Calu3 (cell line): Measurements from ENCODE around the gene SND1. TPM values are rescaled to one million over a fixed set of nuclear protein-coding genes. Genes with fewer than 3 reads are reported as not detected.

Experiments used
- Bru-seq: library from RNA; stranded (reverse); fragments of 400-500 nt; gene quantifications from one replicate; lab custom pipeline; 2021; lab: Mats Ljungman, UMichigan
- BruChase-seq, 2 experiments: library from RNA; stranded (reverse); fragments of 400-500 nt; gene quantifications; one replicate each; lab custom pipeline; 2021; lab: Mats Ljungman, UMichigan
- BruUV-seq: library from RNA; stranded (reverse); fragments of 400-500 nt; replicated peaks from 2 replicates; lab custom pipeline; 2021; lab: Mats Ljungman, UMichigan
- CTCF ChIA-PET: fragments of 300-600 bp; sonication (Branson Sonifier 250); formaldehyde crosslinking; loops from one replicate; lab custom pipeline; 2022; ENCODE audit warnings: antibody characterized with exemption; lab: Charles Lee
- DNase-seq: peaks from one replicate; pipeline ENCODE4 v3.0.0; 2022
- H3K27ac Mint-ChIP-seq: one replicate; pipeline ENCODE4 v1.8.0; 2022; ENCODE audit warnings: mixed read lengths; ENCODE audit not compliant: unreplicated experiment
- H3K27me3 Mint-ChIP-seq: one replicate; pipeline ENCODE4 v1.8.0; 2022; ENCODE audit warnings: mixed read lengths; ENCODE audit not compliant: unreplicated experiment
- H3K36me3 Mint-ChIP-seq: one replicate; pipeline ENCODE4 v1.8.0; 2022; ENCODE audit warnings: mild to moderate bottlenecking, moderate library complexity, mixed read lengths; ENCODE audit not compliant: insufficient read depth, unreplicated experiment
- H3K4me1 Mint-ChIP-seq: one replicate; pipeline ENCODE4 v1.8.0; 2022; ENCODE audit warnings: mild to moderate bottlenecking, low read depth, mixed read lengths; ENCODE audit not compliant: unreplicated experiment
- H3K4me3 Mint-ChIP-seq: one replicate; pipeline ENCODE4 v1.8.0; 2022; ENCODE audit warnings: mild to moderate bottlenecking, low read depth, moderate library complexity, mixed read lengths; ENCODE audit not compliant: unreplicated experiment
- H3K9me3 Mint-ChIP-seq: one replicate; pipeline ENCODE4 v1.8.0; 2022; ENCODE audit warnings: low read depth, mixed read lengths; ENCODE audit not compliant: unreplicated experiment
- intact Hi-C: fragments of 100-400 bp; cut with micrococcal nuclease; formaldehyde crosslinking; loops from one replicate; pipeline ENCODE4 v1.10.0; 2022; ENCODE audit not compliant: unreplicated experiment
- long read RNA-seq: library from polyadenylated mRNA; stranded (forward); transcript quantifications from one replicate; pipeline ENCODE4 v2.0.0, GENCODE V29; 2022
- total RNA-seq: library from RNA; stranded (reverse); gene quantifications from 2 replicates; pipeline ENCODE4 v1.2.3, GENCODE V29; 2022
- TF ChIP-seq, protein P1 (sequence below): fragments of 200-600 bp; IDR thresholded peaks from one replicate; pipeline ENCODE4 v1.8.0; 2022; ENCODE audit warnings: antibody characterized with exemption; ENCODE audit not compliant: unreplicated experiment

The SND1 gene
- total RNA-seq = 205 and 206 TPM in 2 replicates
- percentile 93 among the genes with signal in this experiment for Bru-seq, nascent RNA
- percentile 73 among the genes with signal in this experiment for BruChase-seq, experiment 1, labeled RNA remaining after a 6-hour chase
- percentile 71 among the genes with signal in this experiment for BruChase-seq, experiment 2, labeled RNA remaining after a 2-hour chase
- long read RNA-seq, transcript SND1-201 (24 exons, 3,476 nt) = major isoform, 160 of 208 reads
- long read RNA-seq, partial matches to known transcripts = 23 of 208 reads
- long read RNA-seq, other reads (novel, unspliced or antisense) = 25 of 208 reads

DNA sequence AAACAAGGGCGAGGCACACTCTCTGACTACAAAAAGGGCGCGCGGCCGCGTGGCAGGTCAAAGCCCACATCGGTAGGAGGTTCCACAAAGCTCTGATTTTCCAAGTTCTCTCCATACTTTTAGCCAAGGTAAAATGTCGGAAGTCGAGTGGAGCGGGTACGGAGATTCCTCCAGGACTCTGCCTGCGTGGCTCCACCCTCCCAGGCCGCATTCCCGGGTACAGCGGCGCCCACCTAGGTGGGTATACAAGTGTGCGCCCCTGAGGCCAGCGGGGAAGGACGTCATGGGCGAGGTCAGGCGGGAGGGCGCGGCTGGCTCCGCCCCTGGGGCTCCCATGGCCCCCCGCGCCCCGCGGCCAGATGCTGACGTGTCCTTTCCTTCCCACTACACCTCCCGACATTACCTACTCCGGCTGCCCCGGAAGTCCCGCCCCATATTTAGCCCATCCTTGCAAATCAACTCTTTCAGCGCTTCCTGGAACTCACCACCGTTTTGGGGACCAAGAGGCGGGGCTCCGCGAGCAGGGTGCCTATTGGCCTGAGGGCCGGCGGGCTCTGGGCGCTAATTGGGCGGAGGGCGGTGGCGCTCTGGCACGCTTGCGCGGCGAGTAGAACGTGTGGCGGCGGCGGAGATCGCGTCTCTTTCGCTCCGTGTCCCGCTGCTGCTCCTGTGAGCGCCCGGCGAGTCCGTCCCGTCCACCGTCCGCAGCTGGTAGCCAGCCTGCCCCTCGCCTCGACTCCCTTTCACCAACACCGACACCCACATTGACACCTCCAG, at the start of gene SND1:
Gene SND1 (plus strand): TSS at position 639 of the 777 bp plus-strand sequence. CDS start 180 bp downstream, outside the sequence.
- TF ChIP-seq, protein P1, sequence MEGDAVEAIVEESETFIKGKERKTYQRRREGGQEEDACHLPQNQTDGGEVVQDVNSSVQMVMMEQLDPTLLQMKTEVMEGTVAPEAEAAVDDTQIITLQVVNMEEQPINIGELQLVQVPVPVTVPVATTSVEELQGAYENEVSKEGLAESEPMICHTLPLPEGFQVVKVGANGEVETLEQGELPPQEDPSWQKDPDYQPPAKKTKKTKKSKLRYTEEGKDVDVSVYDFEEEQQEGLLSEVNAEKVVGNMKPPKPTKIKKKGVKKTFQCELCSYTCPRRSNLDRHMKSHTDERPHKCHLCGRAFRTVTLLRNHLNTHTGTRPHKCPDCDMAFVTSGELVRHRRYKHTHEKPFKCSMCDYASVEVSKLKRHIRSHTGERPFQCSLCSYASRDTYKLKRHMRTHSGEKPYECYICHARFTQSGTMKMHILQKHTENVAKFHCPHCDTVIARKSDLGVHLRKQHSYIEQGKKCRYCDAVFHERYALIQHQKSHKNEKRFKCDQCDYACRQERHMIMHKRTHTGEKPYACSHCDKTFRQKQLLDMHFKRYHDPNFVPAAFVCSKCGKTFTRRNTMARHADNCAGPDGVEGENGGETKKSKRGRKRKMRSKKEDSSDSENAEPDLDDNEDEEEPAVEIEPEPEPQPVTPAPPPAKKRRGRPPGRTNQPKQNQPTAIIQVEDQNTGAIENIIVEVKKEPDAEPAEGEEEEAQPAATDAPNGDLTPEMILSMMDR = no peak
- no peaks in the 10 kb centered on the region for H3K9me3 Mint-ChIP-seq
- CTCF ChIA-PET = no interaction called here
- peak within 1 kb of the TSS; percentile 97 for H3K27ac Mint-ChIP-seq
- H3K4me3 Mint-ChIP-seq = no peak within 1 kb of the TSS
- no TSS peak for BruUV-seq
- H3K4me1 Mint-ChIP-seq = peaks cover 26% of the 10 kb centered on the region
- no peaks in the 10 kb centered on the region for H3K27me3 Mint-ChIP-seq
- intact Hi-C loops = no loop called here
- DNase-seq = peak; percentile 98
- H3K36me3 Mint-ChIP-seq = peaks cover 42% of the 10 kb centered on the region

DNA sequence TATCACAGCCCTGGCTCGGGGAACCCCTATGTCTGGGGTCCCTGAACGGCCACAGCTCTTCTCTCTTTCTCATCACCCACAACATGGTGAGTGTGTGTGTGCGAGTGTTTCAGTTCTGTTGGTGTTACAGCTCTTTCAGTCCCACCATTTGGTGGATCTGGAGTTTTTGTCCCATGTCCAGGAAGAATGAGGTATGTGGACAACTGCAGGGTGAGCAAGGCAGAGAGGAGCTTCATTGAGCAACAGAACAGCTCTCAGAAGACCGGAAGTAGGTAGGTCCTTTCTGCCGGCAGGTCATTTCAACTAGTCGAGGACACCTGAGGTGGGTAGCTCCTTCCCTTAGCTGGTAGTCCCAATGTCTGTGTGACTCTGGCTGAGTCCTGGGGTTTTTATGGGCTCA, 43.5 kb upstream of the SND1 start:
- Mint-ChIP-seq H3K36me3 (no peaks in the 10 kb centered on the region), H3K4me1 (no peaks in the 10 kb centered on the region), H3K9me3 (peaks cover 8% of the 10 kb centered on the region), H3K4me3 (no peak overlapping the region), H3K27me3 (peaks cover 38% of the 10 kb centered on the region), H3K27ac (no peak overlapping the region)
- no peak for DNase-seq
- TF ChIP-seq, protein P1 = no peak
- CTCF ChIA-PET = no interaction called here
- BruUV-seq = no TSS peak
- intact Hi-C loops = no loop called here

DNA sequence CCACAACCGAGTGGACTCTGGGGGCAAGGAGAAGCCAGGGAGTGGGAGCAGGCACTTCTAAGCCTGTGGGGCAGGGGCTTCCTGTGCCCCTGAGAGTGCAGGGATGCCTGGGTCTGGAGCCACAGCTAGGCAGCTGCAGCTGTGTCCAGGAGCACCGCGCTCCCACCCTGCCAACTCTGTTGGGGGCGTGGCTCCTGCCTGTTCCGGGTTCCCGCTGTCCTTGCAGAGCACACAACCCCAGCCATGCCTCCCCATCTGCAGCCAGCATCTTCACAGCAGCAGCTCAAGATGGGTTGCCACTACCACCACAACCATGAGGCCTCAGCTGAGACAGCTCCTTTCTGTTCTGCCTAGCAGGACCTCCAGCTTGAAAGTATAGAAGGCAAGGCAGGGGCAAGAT, 42.7 kb upstream of the SND1 start:
- TF ChIP-seq, protein P1 = no peak
- intact Hi-C loops = no loop called here
- Mint-ChIP-seq H3K9me3 (peaks cover 5% of the 10 kb centered on the region), H3K27me3 (peaks cover 47% of the 10 kb centered on the region), H3K4me1 (no peaks in the 10 kb centered on the region), H3K4me3 (no peak overlapping the region), H3K27ac (no peak overlapping the region), H3K36me3 (no peaks in the 10 kb centered on the region)
- DNase-seq = no peak
- CTCF ChIA-PET = interaction anchor here (0.7 kb wide), 1 partner anchor 125 kb away, joined by 4 read pairs; no protein-coding TSS in a partner anchor
- no TSS peak for BruUV-seq

DNA sequence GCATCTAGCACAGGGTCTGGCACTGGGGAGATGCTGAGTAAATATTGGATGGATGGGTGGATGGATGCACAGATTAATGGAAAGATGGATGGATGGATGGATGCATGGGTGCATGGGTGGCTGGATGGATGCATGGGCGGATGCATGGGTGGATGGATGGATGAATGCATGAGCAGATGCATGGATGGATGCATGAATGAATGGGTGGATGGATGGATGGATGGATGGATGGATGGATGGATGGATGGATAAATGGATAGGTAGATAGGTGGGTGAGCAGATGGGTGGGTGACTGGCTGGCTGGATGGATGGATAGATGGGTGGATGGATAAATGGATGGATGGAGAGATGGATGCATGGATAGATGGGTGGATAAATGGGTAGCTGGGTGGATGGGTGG, 39.7 kb upstream of the SND1 start:
- CTCF ChIA-PET = no interaction called here
- no peaks in the 10 kb centered on the region for H3K4me1 Mint-ChIP-seq
- DNase-seq = no peak
- H3K36me3 Mint-ChIP-seq = no peaks in the 10 kb centered on the region
- peaks cover 76% of the 10 kb centered on the region for H3K27me3 Mint-ChIP-seq
- peaks cover 5% of the 10 kb centered on the region for H3K9me3 Mint-ChIP-seq
- no peak overlapping the region for H3K4me3 Mint-ChIP-seq
- BruUV-seq = no TSS peak
- TF ChIP-seq, protein P1 = no peak
- no peak overlapping the region for H3K27ac Mint-ChIP-seq
- intact Hi-C loops = no loop called here
